ENCODE data around the gene KRTAP16-1. TPM values are rescaled to one million over a fixed set of nuclear protein-coding genes. Genes with fewer than 3 reads are reported as not detected.

Gene KRTAP16-1
- polyA plus RNA-seq, 1 donor (not counting 4 experiments of a cell fraction or from before 2014, with no cell fraction given), result not detected

DNA sequence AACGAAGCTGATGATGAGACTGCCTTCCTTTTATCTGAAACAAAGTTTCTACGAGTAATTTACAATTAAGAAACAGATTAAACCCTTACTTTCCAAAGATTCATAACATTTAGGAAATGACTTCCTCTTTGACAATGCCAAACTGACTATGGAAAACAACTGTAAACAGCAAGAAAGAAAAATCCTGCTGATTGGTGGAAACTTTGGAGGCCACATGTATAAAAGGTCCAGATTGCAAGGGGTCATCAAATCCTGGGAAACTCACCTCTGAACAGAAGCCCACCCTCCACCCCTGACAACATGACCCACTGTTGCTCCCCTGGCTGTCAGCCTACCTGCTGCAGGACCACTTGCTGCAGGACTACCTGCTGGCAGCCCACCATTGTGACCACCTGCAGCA is 44.0 kb downstream of the KRTAP16-1 start, which contains the start of gene KRTAP9-6:
Gene KRTAP9-6, plus strand, starts transcription at position 301 of the 400 bp plus-strand sequence. Its CDS starts 0 bp downstream, at position 301.
- Histone ChIP-seq H3K27me3 (ENCODE audit: control insufficient read depth, extremely low read depth, insufficient read depth, low read length) (peaks cover 3% of the 10 kb centered on the region), H3K4me3 (ENCODE audit: control insufficient read depth in 2 of 3, extremely low read depth in 1 of 3, insufficient read depth in 2 of 3, low read depth in 1 of 3, low read length in 3 of 3) (no peak within 1 kb of the TSS), H3K4me2 (ENCODE audit: control insufficient read depth, extremely low read depth, insufficient read depth, low read depth, low read length) (no peak within 1 kb of the TSS), H3K9me3 (ENCODE audit: control insufficient read depth, low read depth, low read length) (no peaks in the 10 kb centered on the region), H3K9ac (ENCODE audit: control insufficient read depth, extremely low read depth, insufficient read depth, low read length) (no peak within 1 kb of the TSS), H4K20me1 (ENCODE audit: control insufficient read depth, extremely low read depth, insufficient read depth, low read length) (no peaks in the 10 kb centered on the region), H3K27ac (ENCODE audit: control insufficient read depth, insufficient read depth, low read length) (no peak within 1 kb of the TSS), H3K4me1 (ENCODE audit: control insufficient read depth, extremely low read depth, insufficient read depth, low read length) (no peaks in the 10 kb centered on the region), H3K79me2 (ENCODE audit: control insufficient read depth, insufficient read depth, low read length) (no peaks in the 10 kb centered on the region), H3K9me1 (ENCODE audit: control insufficient read depth, extremely low read depth, insufficient read depth, low read length) (no peaks in the 10 kb centered on the region), H2AFZ (ENCODE audit: control insufficient read depth, low read length) (no peak within 1 kb of the TSS), H3K36me3 (ENCODE audit: control insufficient read depth in 2 of 2, extremely low read depth in 1 of 2, insufficient read depth in 2 of 2, low read length in 2 of 2) (no peaks in the 10 kb centered on the region)
- DNase-seq (ENCODE audit: low read depth, low spot score), result no peak
- dilution Hi-C loops (cut with MboI; ENCODE audit: extremely low pct_ligation_motif_present, low sequenced_read_pairs), result no loop called here
- FAIRE-seq, result no peak
- TF ChIP-seq, protein P1, sequence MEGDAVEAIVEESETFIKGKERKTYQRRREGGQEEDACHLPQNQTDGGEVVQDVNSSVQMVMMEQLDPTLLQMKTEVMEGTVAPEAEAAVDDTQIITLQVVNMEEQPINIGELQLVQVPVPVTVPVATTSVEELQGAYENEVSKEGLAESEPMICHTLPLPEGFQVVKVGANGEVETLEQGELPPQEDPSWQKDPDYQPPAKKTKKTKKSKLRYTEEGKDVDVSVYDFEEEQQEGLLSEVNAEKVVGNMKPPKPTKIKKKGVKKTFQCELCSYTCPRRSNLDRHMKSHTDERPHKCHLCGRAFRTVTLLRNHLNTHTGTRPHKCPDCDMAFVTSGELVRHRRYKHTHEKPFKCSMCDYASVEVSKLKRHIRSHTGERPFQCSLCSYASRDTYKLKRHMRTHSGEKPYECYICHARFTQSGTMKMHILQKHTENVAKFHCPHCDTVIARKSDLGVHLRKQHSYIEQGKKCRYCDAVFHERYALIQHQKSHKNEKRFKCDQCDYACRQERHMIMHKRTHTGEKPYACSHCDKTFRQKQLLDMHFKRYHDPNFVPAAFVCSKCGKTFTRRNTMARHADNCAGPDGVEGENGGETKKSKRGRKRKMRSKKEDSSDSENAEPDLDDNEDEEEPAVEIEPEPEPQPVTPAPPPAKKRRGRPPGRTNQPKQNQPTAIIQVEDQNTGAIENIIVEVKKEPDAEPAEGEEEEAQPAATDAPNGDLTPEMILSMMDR (optimal IDR thresholded peaks at IDR 0.05 in 1 of 3, IDR thresholded peaks at IDR 0.05 in 1 of 3, conservative IDR thresholded peaks at IDR 0.05 in 1 of 3; ENCODE audit: extremely low read depth in 1 of 3, insufficient read depth in 2 of 3, low read length in 3 of 3), result no peak
- TF ChIP-seq EZH2 (IDR thresholded peaks at IDR 0.05; ENCODE audit: low read length), result no peak

DNA sequence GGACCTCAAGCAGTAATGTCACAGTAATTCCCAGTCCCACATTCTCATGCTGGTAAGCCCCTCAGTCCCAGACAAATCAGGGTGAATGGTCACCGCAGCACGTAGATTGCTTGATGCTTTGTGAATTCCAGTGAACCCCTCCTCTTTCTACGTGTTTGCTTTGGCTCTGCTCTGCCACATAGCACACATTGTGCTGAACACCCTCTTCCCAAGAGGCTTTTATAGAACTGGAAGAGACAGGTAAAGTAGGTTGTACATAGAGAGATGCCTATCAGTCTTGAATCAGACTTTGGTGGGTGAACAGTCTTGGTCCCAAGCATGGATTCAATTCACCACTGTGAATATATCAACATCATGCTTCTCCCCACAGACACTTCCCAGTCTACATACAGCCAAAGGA is 44.5 kb downstream of the KRTAP16-1 start:
- H3K9me1 ChIP-seq (ENCODE audit: control insufficient read depth, extremely low read depth, insufficient read depth, low read length), result no peaks in the 10 kb centered on the region
- H2AFZ ChIP-seq (ENCODE audit: control insufficient read depth, low read length), result no peak overlapping the region
- no peaks in the 10 kb centered on the region for H3K4me1 ChIP-seq (ENCODE audit: control insufficient read depth, extremely low read depth, insufficient read depth, low read length)
- no peak overlapping the region for H3K4me2 ChIP-seq (ENCODE audit: control insufficient read depth, extremely low read depth, insufficient read depth, low read depth, low read length)
- TF ChIP-seq EZH2 (IDR thresholded peaks at IDR 0.05; ENCODE audit: low read length), result no peak
- H3K9me3 ChIP-seq (ENCODE audit: control insufficient read depth, low read depth, low read length), result no peaks in the 10 kb centered on the region
- dilution Hi-C loops (cut with MboI; ENCODE audit: extremely low pct_ligation_motif_present, low sequenced_read_pairs), result no loop called here
- FAIRE-seq (no peak), DNase-seq (ENCODE audit: low read depth, low spot score) (no peak)
- H3K27ac ChIP-seq (ENCODE audit: control insufficient read depth, insufficient read depth, low read length), result no peak overlapping the region
- H3K9ac ChIP-seq (ENCODE audit: control insufficient read depth, extremely low read depth, insufficient read depth, low read length), result no peak overlapping the region
- H3K79me2 ChIP-seq (ENCODE audit: control insufficient read depth, insufficient read depth, low read length), result no peaks in the 10 kb centered on the region
- no peak overlapping the region for H3K4me3 ChIP-seq (ENCODE audit: control insufficient read depth in 2 of 3, extremely low read depth in 1 of 3, insufficient read depth in 2 of 3, low read depth in 1 of 3, low read length in 3 of 3)
- H3K36me3 ChIP-seq (ENCODE audit: control insufficient read depth in 2 of 2, extremely low read depth in 1 of 2, insufficient read depth in 2 of 2, low read length in 2 of 2), result no peaks in the 10 kb centered on the region
- H3K27me3 ChIP-seq (ENCODE audit: control insufficient read depth, extremely low read depth, insufficient read depth, low read length), result peaks cover 3% of the 10 kb centered on the region
- H4K20me1 ChIP-seq (ENCODE audit: control insufficient read depth, extremely low read depth, insufficient read depth, low read length), result no peaks in the 10 kb centered on the region

DNA sequence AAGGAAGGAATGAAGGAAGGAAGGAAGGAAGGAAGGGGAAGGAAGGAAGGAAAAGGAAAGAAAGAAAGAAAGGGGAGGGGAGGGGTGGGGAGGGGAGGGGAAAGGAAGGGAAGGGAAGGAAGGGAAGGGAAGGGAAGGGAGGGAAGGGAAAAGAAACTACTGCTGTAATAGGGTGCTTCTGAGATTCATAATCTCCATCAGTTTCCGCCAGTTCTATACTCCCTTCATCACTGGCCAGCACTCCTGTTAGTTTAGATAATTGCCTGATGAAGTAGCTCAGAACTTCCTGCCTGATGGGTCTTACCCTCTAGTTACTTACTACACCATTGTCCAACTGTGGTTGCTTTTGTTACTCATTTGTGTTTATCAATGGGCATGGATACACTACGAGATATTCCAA is 45.9 kb downstream of the KRTAP16-1 start:
- no peaks in the 10 kb centered on the region for H3K36me3 ChIP-seq (ENCODE audit: control insufficient read depth in 2 of 2, extremely low read depth in 1 of 2, insufficient read depth in 2 of 2, low read length in 2 of 2)
- H3K9me3 ChIP-seq (ENCODE audit: control insufficient read depth, low read depth, low read length), result no peaks in the 10 kb centered on the region
- H3K27me3 ChIP-seq (ENCODE audit: control insufficient read depth, extremely low read depth, insufficient read depth, low read length), result peaks cover 3% of the 10 kb centered on the region
- no peak overlapping the region for H3K9ac ChIP-seq (ENCODE audit: control insufficient read depth, extremely low read depth, insufficient read depth, low read length)
- FAIRE-seq, result no peak
- H3K27ac ChIP-seq (ENCODE audit: control insufficient read depth, insufficient read depth, low read length), result no peak overlapping the region
- H3K4me2 ChIP-seq (ENCODE audit: control insufficient read depth, extremely low read depth, insufficient read depth, low read depth, low read length), result no peak overlapping the region
- H3K9me1 ChIP-seq (ENCODE audit: control insufficient read depth, extremely low read depth, insufficient read depth, low read length), result no peaks in the 10 kb centered on the region
- H2AFZ ChIP-seq (ENCODE audit: control insufficient read depth, low read length), result no peak overlapping the region
- no peaks in the 10 kb centered on the region for H4K20me1 ChIP-seq (ENCODE audit: control insufficient read depth, extremely low read depth, insufficient read depth, low read length)
- DNase-seq (ENCODE audit: low read depth, low spot score), result no peak
- H3K4me1 ChIP-seq (ENCODE audit: control insufficient read depth, extremely low read depth, insufficient read depth, low read length), result no peaks in the 10 kb centered on the region
- no peaks in the 10 kb centered on the region for H3K79me2 ChIP-seq (ENCODE audit: control insufficient read depth, insufficient read depth, low read length)
- dilution Hi-C loops (cut with MboI; ENCODE audit: extremely low pct_ligation_motif_present, low sequenced_read_pairs), result no loop called here
- no peak overlapping the region for H3K4me3 ChIP-seq (ENCODE audit: control insufficient read depth in 2 of 3, extremely low read depth in 1 of 3, insufficient read depth in 2 of 3, low read depth in 1 of 3, low read length in 3 of 3)
- TF ChIP-seq, protein P1 (optimal IDR thresholded peaks at IDR 0.05 in 1 of 3, IDR thresholded peaks at IDR 0.05 in 1 of 3, conservative IDR thresholded peaks at IDR 0.05 in 1 of 3; ENCODE audit: extremely low read depth in 1 of 3, insufficient read depth in 2 of 3, low read length in 3 of 3), result no peak
- TF ChIP-seq EZH2 (IDR thresholded peaks at IDR 0.05; ENCODE audit: low read length), result no peak

Data from keratinocyte (primary cell).